Right atrium auricular region (tissue), 2 donors: Measurements from ENCODE around the gene MVK. TPM values are rescaled to one million over a fixed set of nuclear protein-coding genes. Genes with fewer than 3 reads are reported as not detected.

Experiments used
- DNase-seq: peaks from one replicate; pipeline ENCODE4 v3.0.0-alpha.2; 2019; ENCODE audit warnings: low spot score
- H3K27ac ChIP-seq, 2 donors: fragments of 200-600 bp; sonication (generic); 1 replicate in 1 of 2; 2 replicates in 1 of 2; pipeline ENCODE4 v1.5.1; 2016 to 2019
- H3K27me3 ChIP-seq, 2 donors: fragments of 200-600 bp; sonication (generic); one replicate each; pipeline versions ENCODE4 v1.5.1 to v1.6.0; 2017 to 2019
- H3K36me3 ChIP-seq: fragments of 200-600 bp; sonication (generic); one replicate; pipeline ENCODE4 v1.5.1; 2016
- H3K4me1 ChIP-seq, 2 donors: fragments of 200-600 bp; sonication (generic); one replicate each; pipeline versions ENCODE4 v1.5.1 to v1.6.0; 2017 to 2019
- H3K4me3 ChIP-seq, 2 donors: fragments of 200-600 bp; sonication (generic); 1 replicate in 1 of 2; 2 replicates in 1 of 2; pipeline ENCODE4 v1.5.1; 2017 to 2019; ENCODE audit warnings: mild to moderate bottlenecking in 1 of 2, moderate library complexity in 1 of 2
- H3K9me3 ChIP-seq, 2 donors: fragments of 200-600 bp; sonication (generic); one replicate each; pipeline ENCODE4 v1.5.1; 2019
- total RNA-seq, 2 donors: library from RNA; depleted of rRNA; stranded (reverse); fragments of >200 nt; gene quantifications; one replicate each; pipeline ENCODE4 v1.1.0, GENCODE V29; 2016
- TF ChIP-seq, protein P1 (sequence below), 2 donors: fragments of 200-600 bp; sonication (generic); IDR thresholded peaks; one replicate each; pipeline ENCODE4 v1.5.1; 2019; ENCODE audit warnings: antibody characterized with exemption in 2 of 2

The MVK gene
- total RNA-seq, 2 donors from 2014 or later = 5.5 to 7.5 TPM

DNA sequence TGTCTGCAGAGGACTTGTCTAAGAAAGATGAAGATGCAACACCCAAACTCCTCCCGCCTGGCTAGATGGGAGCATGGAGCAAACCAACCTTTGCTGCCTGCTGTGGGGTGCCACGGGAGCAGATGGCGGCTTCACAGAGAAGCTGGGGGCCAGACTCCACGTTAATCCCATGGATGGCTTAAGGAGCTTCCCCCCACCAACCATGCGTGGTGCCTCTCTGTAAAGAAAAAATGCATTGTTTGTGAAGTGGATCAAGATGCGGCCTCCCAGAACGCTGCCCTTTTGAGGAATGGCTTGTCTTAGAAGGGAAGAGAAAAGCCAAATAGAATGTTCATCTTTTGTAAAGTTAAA, 15.6 kb downstream of the MVK start:
- Histone ChIP-seq H3K4me1 (peaks cover 0 to 6% of the 10 kb centered on the region in 2 donors), H3K9me3 (no peaks in the 10 kb centered on the region), H3K27me3 (no peaks in the 10 kb centered on the region), H3K36me3 (no peaks in the 10 kb centered on the region), H3K4me3 (no peak overlapping the region), H3K27ac (no peak overlapping the region)
- no peak for DNase-seq
- TF ChIP-seq, protein P1, sequence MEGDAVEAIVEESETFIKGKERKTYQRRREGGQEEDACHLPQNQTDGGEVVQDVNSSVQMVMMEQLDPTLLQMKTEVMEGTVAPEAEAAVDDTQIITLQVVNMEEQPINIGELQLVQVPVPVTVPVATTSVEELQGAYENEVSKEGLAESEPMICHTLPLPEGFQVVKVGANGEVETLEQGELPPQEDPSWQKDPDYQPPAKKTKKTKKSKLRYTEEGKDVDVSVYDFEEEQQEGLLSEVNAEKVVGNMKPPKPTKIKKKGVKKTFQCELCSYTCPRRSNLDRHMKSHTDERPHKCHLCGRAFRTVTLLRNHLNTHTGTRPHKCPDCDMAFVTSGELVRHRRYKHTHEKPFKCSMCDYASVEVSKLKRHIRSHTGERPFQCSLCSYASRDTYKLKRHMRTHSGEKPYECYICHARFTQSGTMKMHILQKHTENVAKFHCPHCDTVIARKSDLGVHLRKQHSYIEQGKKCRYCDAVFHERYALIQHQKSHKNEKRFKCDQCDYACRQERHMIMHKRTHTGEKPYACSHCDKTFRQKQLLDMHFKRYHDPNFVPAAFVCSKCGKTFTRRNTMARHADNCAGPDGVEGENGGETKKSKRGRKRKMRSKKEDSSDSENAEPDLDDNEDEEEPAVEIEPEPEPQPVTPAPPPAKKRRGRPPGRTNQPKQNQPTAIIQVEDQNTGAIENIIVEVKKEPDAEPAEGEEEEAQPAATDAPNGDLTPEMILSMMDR (IDR thresholded peaks at IDR 0.05) = no peak

DNA sequence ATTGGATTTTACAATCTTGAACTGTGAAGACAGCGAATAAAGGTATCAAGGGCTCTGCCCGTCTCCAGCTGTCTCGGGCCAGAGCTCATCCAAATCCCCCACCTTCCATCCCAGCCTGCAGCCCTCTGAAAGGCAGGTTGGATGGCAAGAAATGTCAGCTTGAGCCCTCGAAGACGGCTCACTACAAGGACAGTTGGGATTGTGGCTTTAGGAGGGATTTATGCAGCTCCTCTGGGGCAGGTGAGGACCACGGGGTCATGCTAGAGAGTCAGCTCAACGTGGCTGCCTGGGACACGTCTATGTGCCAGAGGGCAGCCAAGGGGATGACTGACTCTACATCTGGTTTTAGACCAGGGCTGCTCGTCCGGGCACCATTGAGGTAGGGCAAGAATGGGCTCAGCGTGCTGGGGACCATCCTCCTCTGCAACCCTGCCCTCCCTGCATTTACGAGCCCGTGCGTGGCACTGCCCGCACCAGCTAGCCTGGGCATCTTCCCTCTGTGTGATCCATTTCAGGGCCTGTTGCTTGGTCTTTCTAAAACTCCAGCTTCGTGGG, 16.2 kb downstream of the MVK start:
- TF ChIP-seq, protein P1 (IDR thresholded peaks at IDR 0.05) = no peak
- Histone ChIP-seq H3K4me1 (peaks cover 0 to 6% of the 10 kb centered on the region in 2 donors), H3K36me3 (no peaks in the 10 kb centered on the region), H3K9me3 (no peaks in the 10 kb centered on the region), H3K27ac (no peak overlapping the region), H3K4me3 (no peak overlapping the region), H3K27me3 (no peaks in the 10 kb centered on the region)
- DNase-seq = no peak

DNA sequence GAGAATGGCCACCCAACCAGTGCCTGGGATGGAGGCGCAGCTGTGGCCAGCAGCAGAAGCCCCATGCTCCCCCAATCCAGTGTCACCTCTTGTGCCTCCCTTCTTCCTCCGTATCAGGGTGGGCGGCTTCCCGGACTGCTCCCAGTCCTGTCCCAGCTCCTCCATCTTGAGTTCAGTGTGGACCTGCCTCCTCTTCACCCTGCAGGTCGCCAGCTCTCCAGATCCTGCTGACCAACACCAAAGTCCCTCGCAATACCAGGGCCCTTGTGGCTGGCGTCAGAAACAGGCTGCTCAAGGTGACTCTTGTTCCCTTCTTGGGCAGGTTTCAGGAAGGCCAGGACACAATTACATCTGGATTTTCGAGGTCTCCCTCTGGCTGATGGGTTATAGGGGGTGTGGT, 17.0 kb downstream of the MVK start:
- DNase-seq = no peak
- no peaks in the 10 kb centered on the region for H3K27me3 ChIP-seq
- peaks cover 0 to 6% of the 10 kb centered on the region in 2 donors for H3K4me1 ChIP-seq
- H3K36me3 ChIP-seq = no peaks in the 10 kb centered on the region
- TF ChIP-seq, protein P1 (IDR thresholded peaks at IDR 0.05) = no peak
- H3K4me3 ChIP-seq = no peak overlapping the region
- no peak overlapping the region for H3K27ac ChIP-seq
- H3K9me3 ChIP-seq = no peaks in the 10 kb centered on the region

DNA sequence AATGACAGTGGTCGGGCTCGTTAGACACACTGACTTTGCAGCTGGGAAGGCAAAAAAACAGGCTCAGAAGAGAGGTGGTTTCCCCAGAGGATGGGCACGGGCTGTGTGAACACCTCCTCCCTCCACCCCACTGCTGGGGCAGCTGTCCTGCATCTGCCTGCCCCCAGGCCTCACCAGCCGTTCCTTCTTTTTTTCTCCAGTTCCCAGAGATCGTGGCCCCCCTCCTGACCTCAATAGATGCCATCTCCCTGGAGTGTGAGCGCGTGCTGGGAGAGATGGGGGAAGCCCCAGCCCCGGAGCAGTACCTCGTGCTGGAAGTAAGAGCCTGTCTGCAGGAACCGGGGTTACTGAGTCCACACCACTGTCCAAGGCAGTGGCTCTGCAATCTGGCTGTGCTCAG, 17.4 kb downstream of the MVK start:
- no peak overlapping the region for H3K4me3 ChIP-seq
- no peaks in the 10 kb centered on the region for H3K36me3 ChIP-seq
- peaks cover 0 to 6% of the 10 kb centered on the region in 2 donors for H3K4me1 ChIP-seq
- H3K27me3 ChIP-seq = no peaks in the 10 kb centered on the region
- H3K9me3 ChIP-seq = no peaks in the 10 kb centered on the region
- TF ChIP-seq, protein P1 (IDR thresholded peaks at IDR 0.05) = no peak
- no peak for DNase-seq
- H3K27ac ChIP-seq = no peak overlapping the region

DNA sequence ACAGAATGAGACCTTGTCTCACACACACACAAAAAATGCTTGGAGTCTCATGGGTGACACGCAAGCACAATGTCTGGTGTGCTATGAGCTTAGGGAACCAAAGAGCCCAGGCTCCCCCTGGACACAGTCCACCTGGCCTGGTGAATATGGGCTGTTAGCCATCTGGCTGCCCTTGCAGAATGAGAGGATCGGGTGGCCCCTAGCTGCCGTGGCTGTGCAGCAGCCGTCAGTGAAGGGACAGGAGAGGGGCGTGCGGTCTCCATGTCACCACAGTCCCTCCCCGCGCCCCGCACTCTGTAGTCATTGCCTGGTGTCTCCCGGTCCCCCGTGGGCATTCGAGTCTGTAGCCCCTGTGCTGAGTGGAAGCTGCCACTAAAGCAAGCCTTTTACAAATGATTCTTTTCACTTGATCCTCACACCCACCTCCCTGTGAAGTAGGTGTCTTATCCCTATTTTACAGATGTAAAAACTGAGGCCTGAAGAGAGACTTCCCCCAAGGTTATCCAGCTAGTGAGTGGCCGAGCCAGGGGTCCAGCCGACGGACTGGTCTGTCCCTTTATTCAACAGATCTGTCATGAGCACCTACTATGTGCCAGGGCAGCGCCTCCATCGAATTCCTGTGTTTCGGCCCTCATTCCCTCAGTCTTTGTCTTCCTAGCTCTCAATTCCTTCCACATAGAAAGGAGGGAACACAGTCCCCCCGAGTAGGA, 18.8 kb downstream of the MVK start:
- no peak for DNase-seq
- peak overlapping the region in 1 of 2 donors; percentile 24 for H3K27ac ChIP-seq
- H3K36me3 ChIP-seq = no peaks in the 10 kb centered on the region
- no peak overlapping the region for H3K4me3 ChIP-seq
- H3K27me3 ChIP-seq = no peaks in the 10 kb centered on the region
- no peaks in the 10 kb centered on the region for H3K9me3 ChIP-seq
- peaks cover 0 to 7% of the 10 kb centered on the region in 2 donors for H3K4me1 ChIP-seq
- TF ChIP-seq, protein P1 (IDR thresholded peaks at IDR 0.05) = peak in 1 of 2 donors; percentile 42

DNA sequence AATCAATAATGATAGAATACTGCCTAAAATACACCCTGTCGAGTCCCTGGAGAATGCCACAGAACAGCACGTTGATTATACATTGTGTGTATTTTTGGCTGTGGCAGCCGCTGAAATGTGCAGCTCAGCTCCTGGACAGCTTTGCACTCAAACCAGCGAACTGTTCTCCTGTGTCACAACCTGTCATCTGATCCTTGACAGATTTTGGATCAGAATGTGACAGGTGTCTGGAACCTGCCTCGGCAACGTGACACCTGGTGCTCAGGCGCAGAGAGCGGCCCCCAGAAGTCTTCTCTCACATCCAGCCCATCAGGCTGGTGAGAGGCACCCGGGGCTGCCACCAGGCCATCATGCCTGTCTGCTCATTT, 19.3 kb downstream of the MVK start:
- no peaks in the 10 kb centered on the region for H3K36me3 ChIP-seq

More for the DNA sequence above, 19.3 kb downstream of the MVK start:
- DNase-seq = no peak
- H3K4me1 ChIP-seq = peaks cover 0 to 12% of the 10 kb centered on the region in 2 donors
- H3K9me3 ChIP-seq = no peaks in the 10 kb centered on the region
- H3K27me3 ChIP-seq = no peaks in the 10 kb centered on the region
- H3K27ac ChIP-seq = no peak overlapping the region
- TF ChIP-seq, protein P1 (IDR thresholded peaks at IDR 0.05) = no peak
- no peak overlapping the region for H3K4me3 ChIP-seq
